ENCODE measurements around the gene ANXA10.

DNA sequence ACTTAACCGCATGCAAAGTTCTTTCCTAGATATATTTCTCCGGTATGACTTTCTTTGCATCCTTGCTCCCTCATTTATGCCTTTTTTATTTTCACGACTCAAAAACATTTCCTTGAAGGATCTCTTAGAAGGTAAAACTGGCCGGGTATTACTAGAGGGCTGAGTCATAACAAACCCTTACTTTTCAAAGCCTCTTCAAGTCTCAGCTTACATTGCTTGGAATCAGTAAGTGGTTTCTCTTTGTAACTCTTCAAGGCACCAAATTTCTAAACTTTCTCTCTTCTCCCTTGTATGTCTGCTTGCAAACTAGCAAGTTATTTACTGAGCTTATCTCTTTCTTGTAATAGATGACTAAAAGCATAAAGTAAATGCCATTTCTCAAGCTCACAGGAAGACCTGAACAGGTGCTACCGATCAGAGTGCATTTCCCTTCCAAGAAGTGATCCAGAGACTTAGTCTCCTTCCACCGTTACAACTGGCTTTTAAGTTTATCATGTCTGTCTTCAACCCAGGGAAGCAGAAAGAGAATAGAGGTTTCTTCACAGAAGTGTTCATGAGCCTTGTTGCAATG lies 75.5 kb downstream of the ANXA10 start:
- TF ChIP-seq, protein P1, sequence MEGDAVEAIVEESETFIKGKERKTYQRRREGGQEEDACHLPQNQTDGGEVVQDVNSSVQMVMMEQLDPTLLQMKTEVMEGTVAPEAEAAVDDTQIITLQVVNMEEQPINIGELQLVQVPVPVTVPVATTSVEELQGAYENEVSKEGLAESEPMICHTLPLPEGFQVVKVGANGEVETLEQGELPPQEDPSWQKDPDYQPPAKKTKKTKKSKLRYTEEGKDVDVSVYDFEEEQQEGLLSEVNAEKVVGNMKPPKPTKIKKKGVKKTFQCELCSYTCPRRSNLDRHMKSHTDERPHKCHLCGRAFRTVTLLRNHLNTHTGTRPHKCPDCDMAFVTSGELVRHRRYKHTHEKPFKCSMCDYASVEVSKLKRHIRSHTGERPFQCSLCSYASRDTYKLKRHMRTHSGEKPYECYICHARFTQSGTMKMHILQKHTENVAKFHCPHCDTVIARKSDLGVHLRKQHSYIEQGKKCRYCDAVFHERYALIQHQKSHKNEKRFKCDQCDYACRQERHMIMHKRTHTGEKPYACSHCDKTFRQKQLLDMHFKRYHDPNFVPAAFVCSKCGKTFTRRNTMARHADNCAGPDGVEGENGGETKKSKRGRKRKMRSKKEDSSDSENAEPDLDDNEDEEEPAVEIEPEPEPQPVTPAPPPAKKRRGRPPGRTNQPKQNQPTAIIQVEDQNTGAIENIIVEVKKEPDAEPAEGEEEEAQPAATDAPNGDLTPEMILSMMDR (conservative IDR thresholded peaks at IDR 0.05; ENCODE audit: low read depth in 2 of 2) = no peak
- TF ChIP-seq EZH2 (IDR thresholded peaks at IDR 0.05; ENCODE audit: low read depth, unreplicated experiment) (no peak), POLR2AphosphoS5 (IDR thresholded peaks at IDR 0.05; ENCODE audit: low read depth) (no peak), EZH2phosphoT487 (IDR thresholded peaks at IDR 0.05; ENCODE audit: unreplicated experiment) (no peak), JUNB (IDR thresholded peaks at IDR 0.05; ENCODE audit: unreplicated experiment) (no peak), CREB1 (CRISPR knock-in tag; IDR thresholded peaks at IDR 0.05; ENCODE audit: low read depth) (no peak)
- TF ChIP-seq, protein P2, sequence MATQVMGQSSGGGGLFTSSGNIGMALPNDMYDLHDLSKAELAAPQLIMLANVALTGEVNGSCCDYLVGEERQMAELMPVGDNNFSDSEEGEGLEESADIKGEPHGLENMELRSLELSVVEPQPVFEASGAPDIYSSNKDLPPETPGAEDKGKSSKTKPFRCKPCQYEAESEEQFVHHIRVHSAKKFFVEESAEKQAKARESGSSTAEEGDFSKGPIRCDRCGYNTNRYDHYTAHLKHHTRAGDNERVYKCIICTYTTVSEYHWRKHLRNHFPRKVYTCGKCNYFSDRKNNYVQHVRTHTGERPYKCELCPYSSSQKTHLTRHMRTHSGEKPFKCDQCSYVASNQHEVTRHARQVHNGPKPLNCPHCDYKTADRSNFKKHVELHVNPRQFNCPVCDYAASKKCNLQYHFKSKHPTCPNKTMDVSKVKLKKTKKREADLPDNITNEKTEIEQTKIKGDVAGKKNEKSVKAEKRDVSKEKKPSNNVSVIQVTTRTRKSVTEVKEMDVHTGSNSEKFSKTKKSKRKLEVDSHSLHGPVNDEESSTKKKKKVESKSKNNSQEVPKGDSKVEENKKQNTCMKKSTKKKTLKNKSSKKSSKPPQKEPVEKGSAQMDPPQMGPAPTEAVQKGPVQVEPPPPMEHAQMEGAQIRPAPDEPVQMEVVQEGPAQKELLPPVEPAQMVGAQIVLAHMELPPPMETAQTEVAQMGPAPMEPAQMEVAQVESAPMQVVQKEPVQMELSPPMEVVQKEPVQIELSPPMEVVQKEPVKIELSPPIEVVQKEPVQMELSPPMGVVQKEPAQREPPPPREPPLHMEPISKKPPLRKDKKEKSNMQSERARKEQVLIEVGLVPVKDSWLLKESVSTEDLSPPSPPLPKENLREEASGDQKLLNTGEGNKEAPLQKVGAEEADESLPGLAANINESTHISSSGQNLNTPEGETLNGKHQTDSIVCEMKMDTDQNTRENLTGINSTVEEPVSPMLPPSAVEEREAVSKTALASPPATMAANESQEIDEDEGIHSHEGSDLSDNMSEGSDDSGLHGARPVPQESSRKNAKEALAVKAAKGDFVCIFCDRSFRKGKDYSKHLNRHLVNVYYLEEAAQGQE (IDR thresholded peaks at IDR 0.05; ENCODE audit: unreplicated experiment) = no peak
- TF ChIP-seq, protein P3, sequence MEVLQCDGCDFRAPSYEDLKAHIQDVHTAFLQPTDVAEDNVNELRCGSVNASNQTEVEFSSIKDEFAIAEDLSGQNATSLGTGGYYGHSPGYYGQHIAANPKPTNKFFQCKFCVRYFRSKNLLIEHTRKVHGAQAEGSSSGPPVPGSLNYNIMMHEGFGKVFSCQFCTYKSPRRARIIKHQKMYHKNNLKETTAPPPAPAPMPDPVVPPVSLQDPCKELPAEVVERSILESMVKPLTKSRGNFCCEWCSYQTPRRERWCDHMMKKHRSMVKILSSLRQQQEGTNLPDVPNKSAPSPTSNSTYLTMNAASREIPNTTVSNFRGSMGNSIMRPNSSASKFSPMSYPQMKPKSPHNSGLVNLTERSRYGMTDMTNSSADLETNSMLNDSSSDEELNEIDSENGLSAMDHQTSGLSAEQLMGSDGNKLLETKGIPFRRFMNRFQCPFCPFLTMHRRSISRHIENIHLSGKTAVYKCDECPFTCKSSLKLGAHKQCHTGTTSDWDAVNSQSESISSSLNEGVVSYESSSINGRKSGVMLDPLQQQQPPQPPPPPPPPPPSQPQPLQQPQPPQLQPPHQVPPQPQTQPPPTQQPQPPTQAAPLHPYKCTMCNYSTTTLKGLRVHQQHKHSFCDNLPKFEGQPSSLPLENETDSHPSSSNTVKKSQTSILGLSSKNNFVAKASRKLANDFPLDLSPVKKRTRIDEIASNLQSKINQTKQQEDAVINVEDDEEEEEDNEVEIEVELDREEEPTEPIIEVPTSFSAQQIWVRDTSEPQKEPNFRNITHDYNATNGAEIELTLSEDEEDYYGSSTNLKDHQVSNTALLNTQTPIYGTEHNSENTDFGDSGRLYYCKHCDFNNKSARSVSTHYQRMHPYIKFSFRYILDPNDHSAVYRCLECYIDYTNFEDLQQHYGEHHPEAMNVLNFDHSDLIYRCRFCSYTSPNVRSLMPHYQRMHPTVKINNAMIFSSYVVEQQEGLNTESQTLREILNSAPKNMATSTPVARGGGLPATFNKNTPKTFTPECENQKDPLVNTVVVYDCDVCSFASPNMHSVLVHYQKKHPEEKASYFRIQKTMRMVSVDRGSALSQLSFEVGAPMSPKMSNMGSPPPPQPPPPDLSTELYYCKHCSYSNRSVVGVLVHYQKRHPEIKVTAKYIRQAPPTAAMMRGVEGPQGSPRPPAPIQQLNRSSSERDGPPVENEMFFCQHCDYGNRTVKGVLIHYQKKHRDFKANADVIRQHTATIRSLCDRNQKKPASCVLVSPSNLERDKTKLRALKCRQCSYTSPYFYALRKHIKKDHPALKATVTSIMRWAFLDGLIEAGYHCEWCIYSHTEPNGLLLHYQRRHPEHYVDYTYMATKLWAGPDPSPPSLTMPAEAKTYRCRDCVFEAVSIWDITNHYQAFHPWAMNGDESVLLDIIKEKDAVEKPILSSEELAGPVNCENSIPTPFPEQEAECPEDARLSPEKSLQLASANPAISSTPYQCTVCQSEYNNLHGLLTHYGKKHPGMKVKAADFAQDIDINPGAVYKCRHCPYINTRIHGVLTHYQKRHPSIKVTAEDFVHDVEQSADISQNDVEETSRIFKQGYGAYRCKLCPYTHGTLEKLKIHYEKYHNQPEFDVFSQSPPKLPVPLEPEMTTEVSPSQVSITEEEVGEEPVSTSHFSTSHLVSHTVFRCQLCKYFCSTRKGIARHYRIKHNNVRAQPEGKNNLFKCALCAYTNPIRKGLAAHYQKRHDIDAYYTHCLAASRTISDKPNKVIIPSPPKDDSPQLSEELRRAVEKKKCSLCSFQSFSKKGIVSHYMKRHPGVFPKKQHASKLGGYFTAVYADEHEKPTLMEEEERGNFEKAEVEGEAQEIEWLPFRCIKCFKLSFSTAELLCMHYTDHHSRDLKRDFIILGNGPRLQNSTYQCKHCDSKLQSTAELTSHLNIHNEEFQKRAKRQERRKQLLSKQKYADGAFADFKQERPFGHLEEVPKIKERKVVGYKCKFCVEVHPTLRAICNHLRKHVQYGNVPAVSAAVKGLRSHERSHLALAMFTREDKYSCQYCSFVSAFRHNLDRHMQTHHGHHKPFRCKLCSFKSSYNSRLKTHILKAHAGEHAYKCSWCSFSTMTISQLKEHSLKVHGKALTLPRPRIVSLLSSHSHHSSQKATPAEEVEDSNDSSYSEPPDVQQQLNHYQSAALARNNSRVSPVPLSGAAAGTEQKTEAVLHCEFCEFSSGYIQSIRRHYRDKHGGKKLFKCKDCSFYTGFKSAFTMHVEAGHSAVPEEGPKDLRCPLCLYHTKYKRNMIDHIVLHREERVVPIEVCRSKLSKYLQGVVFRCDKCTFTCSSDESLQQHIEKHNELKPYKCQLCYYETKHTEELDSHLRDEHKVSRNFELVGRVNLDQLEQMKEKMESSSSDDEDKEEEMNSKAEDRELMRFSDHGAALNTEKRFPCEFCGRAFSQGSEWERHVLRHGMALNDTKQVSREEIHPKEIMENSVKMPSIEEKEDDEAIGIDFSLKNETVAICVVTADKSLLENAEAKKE (CRISPR knock-in tag; IDR thresholded peaks at IDR 0.05) = no peak
- TF ChIP-seq, protein P4, sequence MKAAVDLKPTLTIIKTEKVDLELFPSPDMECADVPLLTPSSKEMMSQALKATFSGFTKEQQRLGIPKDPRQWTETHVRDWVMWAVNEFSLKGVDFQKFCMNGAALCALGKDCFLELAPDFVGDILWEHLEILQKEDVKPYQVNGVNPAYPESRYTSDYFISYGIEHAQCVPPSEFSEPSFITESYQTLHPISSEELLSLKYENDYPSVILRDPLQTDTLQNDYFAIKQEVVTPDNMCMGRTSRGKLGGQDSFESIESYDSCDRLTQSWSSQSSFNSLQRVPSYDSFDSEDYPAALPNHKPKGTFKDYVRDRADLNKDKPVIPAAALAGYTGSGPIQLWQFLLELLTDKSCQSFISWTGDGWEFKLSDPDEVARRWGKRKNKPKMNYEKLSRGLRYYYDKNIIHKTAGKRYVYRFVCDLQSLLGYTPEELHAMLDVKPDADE (IDR thresholded peaks at IDR 0.05) = no peak

Measured in GM23338 (cell line).